Osteoblast (primary cell): ENCODE data around the gene TERT. TPM values are rescaled to one million over a fixed set of nuclear protein-coding genes. Genes with fewer than 3 reads are reported as not detected.

Experiments
- DNase-seq: peaks from one replicate; pipeline ENCODE4 v3.0.0; 2011; ENCODE audit warnings: low spot score, mixed read lengths; ENCODE audit not compliant: insufficient read length; ENCODE audit errors: missing footprints
- H2AFZ ChIP-seq: 2 replicates; pipeline ENCODE4 v1.6.0; 2011; ENCODE audit warnings: mild to moderate bottlenecking, low read length
- H3K27ac ChIP-seq: 2 replicates; pipeline ENCODE4 v1.5.1; 2011; ENCODE audit warnings: mild to moderate bottlenecking, low read depth, low read length, moderate library complexity
- H3K27me3 ChIP-seq: 2 replicates; pipeline ENCODE4 v1.6.0; 2012; ENCODE audit warnings: mild to moderate bottlenecking, control low read depth, inconsistent platforms, low read length, moderate library complexity; ENCODE audit not compliant: insufficient read depth
- H3K36me3 ChIP-seq: 2 replicates; pipeline ENCODE4 v1.5.1; 2011; ENCODE audit warnings: mild to moderate bottlenecking, low read length, control low read depth, moderate library complexity; ENCODE audit not compliant: insufficient read depth
- H3K4me1 ChIP-seq: 2 replicates; pipeline ENCODE4 v1.5.1; 2011; ENCODE audit warnings: mild to moderate bottlenecking, low read length, control low read depth, moderate library complexity; ENCODE audit not compliant: insufficient read depth
- H3K4me2 ChIP-seq: 2 replicates; pipeline ENCODE4 v1.6.0; 2011; ENCODE audit warnings: mild to moderate bottlenecking, low read length; ENCODE audit not compliant: insufficient read depth
- H3K4me3 ChIP-seq: fragments of 200-600 bp; sonication (generic); 3 replicates; pipeline ENCODE4 v1.5.1; 2012; ENCODE audit warnings: mild to moderate bottlenecking, low read length, inconsistent platforms; ENCODE audit not compliant: insufficient read depth
- H3K79me2 ChIP-seq: 2 replicates; pipeline ENCODE4 v1.6.0; 2012; ENCODE audit warnings: mild to moderate bottlenecking, low read length, control low read depth, inconsistent platforms; ENCODE audit not compliant: insufficient read depth
- H3K9me3 ChIP-seq: 2 replicates; pipeline ENCODE4 v1.5.1; 2011; ENCODE audit warnings: low read depth, low read length, control low read depth
- H4K20me1 ChIP-seq: 2 replicates; pipeline ENCODE4 v1.6.0; 2012; ENCODE audit warnings: mild to moderate bottlenecking, low read length, control low read depth; ENCODE audit not compliant: insufficient read depth
- total RNA-seq: library from RNA; depleted of rRNA; stranded (reverse); fragments of >200 nt; gene quantifications from 2 replicates; pipeline ENCODE4 v1.2.3, GENCODE V29; 2012
- TF ChIP-seq, protein P1 (sequence below): IDR thresholded peaks from 2 replicates; pipeline ENCODE4 v1.5.1; 2011; ENCODE audit warnings: mild to moderate bottlenecking, low read depth, low read length, moderate library complexity; ENCODE audit errors: extremely low read depth

Gene TERT
- total RNA-seq, 1 donor: not detected

DNA sequence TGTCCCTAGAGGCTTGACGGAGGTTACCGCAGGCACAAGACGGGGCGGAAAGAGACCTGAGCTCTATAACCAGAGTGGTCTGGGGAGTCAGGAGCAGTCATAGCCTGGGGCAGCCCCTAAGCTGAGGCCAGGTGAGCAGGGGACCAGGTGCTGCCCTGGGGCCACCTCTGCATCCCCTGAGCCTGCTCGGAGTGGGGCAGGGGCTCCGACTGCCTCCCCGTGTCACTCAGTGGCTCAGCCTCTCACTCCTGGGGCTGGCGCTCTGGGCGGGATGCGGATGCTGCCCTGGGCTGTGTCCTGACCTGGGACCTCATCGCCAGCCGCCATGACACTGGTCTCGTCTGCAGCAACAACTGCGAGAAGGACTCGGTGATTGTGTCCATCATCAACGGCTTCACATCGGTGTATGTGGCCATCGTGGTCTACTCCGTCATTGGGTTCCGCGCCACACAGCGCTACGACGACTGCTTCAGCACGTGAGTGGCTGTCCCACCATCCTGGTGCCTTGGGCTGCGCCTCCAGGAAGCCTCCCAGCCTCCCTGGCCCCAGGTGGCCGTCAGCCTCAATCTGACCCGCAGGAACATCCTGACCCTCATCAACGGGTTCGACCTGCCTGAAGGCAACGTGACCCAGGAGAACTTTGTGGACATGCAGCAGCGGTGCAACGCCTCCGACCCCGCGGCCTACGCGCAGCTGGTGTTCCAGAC, 78.5 kb downstream of the TERT start:
- Histone ChIP-seq H3K27me3 (no peaks in the 10 kb centered on the region), H2AFZ (no peak overlapping the region), H3K4me1 (no peaks in the 10 kb centered on the region), H3K79me2 (no peaks in the 10 kb centered on the region), H3K4me3 (no peak overlapping the region), H3K9me3 (no peaks in the 10 kb centered on the region), H4K20me1 (no peaks in the 10 kb centered on the region), H3K4me2 (no peak overlapping the region), H3K27ac (no peak overlapping the region), H3K36me3 (no peaks in the 10 kb centered on the region)
- no peak for DNase-seq
- TF ChIP-seq, protein P1, sequence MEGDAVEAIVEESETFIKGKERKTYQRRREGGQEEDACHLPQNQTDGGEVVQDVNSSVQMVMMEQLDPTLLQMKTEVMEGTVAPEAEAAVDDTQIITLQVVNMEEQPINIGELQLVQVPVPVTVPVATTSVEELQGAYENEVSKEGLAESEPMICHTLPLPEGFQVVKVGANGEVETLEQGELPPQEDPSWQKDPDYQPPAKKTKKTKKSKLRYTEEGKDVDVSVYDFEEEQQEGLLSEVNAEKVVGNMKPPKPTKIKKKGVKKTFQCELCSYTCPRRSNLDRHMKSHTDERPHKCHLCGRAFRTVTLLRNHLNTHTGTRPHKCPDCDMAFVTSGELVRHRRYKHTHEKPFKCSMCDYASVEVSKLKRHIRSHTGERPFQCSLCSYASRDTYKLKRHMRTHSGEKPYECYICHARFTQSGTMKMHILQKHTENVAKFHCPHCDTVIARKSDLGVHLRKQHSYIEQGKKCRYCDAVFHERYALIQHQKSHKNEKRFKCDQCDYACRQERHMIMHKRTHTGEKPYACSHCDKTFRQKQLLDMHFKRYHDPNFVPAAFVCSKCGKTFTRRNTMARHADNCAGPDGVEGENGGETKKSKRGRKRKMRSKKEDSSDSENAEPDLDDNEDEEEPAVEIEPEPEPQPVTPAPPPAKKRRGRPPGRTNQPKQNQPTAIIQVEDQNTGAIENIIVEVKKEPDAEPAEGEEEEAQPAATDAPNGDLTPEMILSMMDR: no peak

DNA sequence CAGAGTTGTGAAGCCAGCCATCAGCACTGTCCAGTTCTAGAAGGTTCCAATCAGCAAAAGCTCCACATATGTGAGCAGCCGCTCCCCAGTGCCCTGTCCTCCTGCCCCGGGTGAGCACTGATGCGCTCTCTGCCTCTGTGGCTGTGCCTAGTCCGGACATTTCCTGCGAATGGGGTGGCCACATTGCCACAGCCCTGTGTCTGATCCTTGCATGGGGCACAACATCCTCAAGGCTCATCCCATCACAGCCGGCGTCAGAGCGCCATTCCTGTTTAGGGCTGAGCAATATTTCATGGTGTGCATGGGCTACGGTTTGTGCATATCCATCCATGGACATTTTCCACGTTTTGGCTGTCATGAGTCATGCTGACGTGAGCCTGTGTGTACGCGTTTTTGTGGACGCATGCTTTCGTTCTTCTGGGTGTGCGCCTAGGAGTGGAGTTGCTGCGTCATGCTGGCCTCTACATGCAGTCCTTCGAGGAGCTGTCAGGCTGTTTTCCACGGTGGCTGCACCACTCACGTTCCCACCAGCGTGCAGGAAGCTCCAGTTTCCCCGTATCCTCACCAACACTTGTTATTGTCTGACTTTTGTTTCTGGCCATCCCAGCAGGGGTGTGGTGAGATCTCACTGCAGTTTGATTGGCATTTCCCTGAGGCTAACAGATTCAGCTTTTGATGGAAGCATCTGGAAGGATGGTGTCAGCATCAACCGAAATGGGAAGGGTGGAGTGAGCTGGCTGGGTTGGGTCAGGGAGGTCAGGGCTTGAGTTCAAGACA, 79.4 kb downstream of the TERT start:
- H3K27ac ChIP-seq: no peak overlapping the region
- no peaks in the 10 kb centered on the region for H3K9me3 ChIP-seq
- no peak overlapping the region for H3K4me3 ChIP-seq
- no peaks in the 10 kb centered on the region for H3K27me3 ChIP-seq
- H3K4me1 ChIP-seq: no peaks in the 10 kb centered on the region
- H2AFZ ChIP-seq: no peak overlapping the region
- no peaks in the 10 kb centered on the region for H3K36me3 ChIP-seq
- H3K4me2 ChIP-seq: no peak overlapping the region
- H3K79me2 ChIP-seq: no peaks in the 10 kb centered on the region
- TF ChIP-seq, protein P1: no peak
- no peak for DNase-seq
- H4K20me1 ChIP-seq: no peaks in the 10 kb centered on the region

DNA sequence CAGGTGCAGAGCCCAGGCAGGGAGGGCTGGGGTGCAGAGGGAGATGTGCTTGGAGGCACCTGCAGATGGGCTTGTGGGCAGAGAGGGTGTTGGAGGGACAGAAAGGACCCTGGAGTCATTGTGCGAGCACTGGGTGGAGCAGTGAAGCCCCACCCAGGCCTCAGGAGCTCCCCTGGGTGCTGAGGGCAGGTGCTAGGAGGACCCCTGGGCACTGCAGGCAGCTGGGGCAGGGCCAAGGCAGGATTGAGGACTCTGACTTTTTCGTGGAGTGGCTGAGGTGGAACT, 80.0 kb downstream of the TERT start:
- Histone ChIP-seq H3K36me3 (no peaks in the 10 kb centered on the region), H3K27ac (no peak overlapping the region), H3K4me1 (no peaks in the 10 kb centered on the region), H3K27me3 (no peaks in the 10 kb centered on the region), H2AFZ (no peak overlapping the region), H3K4me2 (no peak overlapping the region), H3K9me3 (no peaks in the 10 kb centered on the region), H3K79me2 (no peaks in the 10 kb centered on the region), H3K4me3 (no peak overlapping the region), H4K20me1 (no peaks in the 10 kb centered on the region)
- DNase-seq: no peak
- TF ChIP-seq, protein P1: no peak

DNA sequence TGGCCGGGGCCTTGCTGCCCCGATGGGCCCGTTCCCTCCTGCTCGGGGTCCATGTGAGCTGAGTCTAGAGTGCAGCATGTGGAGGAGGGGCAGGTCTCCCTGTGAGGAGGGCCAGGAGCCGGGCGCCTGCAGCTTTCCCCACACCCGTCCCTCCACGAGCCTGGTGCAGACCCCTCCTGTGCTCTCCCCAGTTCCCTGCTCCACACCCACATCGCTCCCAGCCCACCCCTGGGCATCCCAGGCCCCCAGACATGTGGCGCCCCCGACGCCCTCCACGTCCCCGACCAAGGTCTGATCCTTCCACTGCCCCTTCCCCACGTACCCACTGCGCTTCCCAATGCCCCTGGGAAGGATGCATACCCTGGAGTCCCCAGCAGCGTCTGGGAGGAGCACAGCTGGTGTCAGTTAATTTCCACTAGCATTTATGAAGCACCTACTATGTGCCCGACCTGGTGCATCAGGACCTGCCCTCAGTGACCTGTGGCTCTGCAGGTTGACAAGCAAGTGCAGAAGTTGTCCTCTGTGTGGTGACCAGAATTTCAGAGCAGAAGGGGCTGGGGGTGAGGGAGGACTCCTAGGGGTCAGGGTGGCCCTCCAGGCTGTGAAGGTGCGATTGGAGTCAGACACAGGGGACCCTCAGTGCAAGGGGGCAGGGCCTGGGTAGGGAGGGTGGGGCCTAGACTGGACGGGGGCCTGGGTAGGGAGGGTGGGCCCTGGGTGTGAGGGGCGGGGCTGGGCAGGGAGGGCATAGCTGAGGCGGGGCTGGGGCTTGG, 80.5 kb downstream of the TERT start:
- Histone ChIP-seq H3K79me2 (no peaks in the 10 kb centered on the region), H4K20me1 (no peaks in the 10 kb centered on the region), H3K27me3 (no peaks in the 10 kb centered on the region), H3K27ac (no peak overlapping the region), H3K4me2 (no peak overlapping the region), H3K4me1 (no peaks in the 10 kb centered on the region), H3K9me3 (no peaks in the 10 kb centered on the region), H3K36me3 (no peaks in the 10 kb centered on the region), H2AFZ (no peak overlapping the region), H3K4me3 (no peak overlapping the region)
- TF ChIP-seq, protein P1: no peak
- DNase-seq: no peak
